ENCODE results near the gene SLC23A3.

Gene SLC23A3

GRCh38 chr2:219155054-219155644, 14.7 kb downstream of the SLC23A3 start:
- DNase-seq (ENCODE audit: insufficient read length, low spot score) (peak; percentile 49), FAIRE-seq (no peak)

GRCh38 chr2:219149667-219150066, 20.2 kb downstream of the SLC23A3 start:
- FAIRE-seq (no peak), DNase-seq (ENCODE audit: insufficient read length, low spot score) (no peak)

- FAIRE-seq (no peak), DNase-seq (ENCODE audit: insufficient read length, low spot score) (peak; percentile 36)
These were observed 27.5 kb downstream of the SLC23A3 start for GRCh38 chr2:219142329-219142728.

GRCh38 chr2:219140722-219141121, 29.1 kb downstream of the SLC23A3 start:
- FAIRE-seq (no peak), DNase-seq (ENCODE audit: insufficient read length, low spot score) (no peak)

- FAIRE-seq (no peak), DNase-seq (ENCODE audit: insufficient read length, low spot score) (no peak)
These were observed 35.9 kb downstream of the SLC23A3 start for GRCh38 chr2:219133976-219134375.

- FAIRE-seq (no peak), DNase-seq (ENCODE audit: insufficient read length, low spot score) (no peak)
These were observed 38.1 kb downstream of the SLC23A3 start for GRCh38 chr2:219131744-219132143.

GRCh38 chr2:219131327-219131726, 38.5 kb downstream of the SLC23A3 start:
- DNase-seq (ENCODE audit: insufficient read length, low spot score) = no peak
- no peak for FAIRE-seq

- no peak for FAIRE-seq
- no peak for DNase-seq (ENCODE audit: insufficient read length, low spot score)
These were observed 40.2 kb downstream of the SLC23A3 start for GRCh38 chr2:219129589-219129988.

- FAIRE-seq (no peak), DNase-seq (ENCODE audit: insufficient read length, low spot score) (no peak)
These were observed 41.4 kb downstream of the SLC23A3 start for GRCh38 chr2:219128396-219128795.

- DNase-seq (ENCODE audit: insufficient read length, low spot score) = no peak
- FAIRE-seq = no peak
These were observed 42.7 kb downstream of the SLC23A3 start for GRCh38 chr2:219127037-219127635.

GRCh38 chr2:219126555-219126954, 43.3 kb downstream of the SLC23A3 start:
- no peak for FAIRE-seq
- no peak for DNase-seq (ENCODE audit: insufficient read length, low spot score)

GRCh38 chr2:219125886-219126270, 44.0 kb downstream of the SLC23A3 start:
- FAIRE-seq = no peak

GRCh38 chr2:219125225-219125885, 44.5 kb downstream of the SLC23A3 start:
- FAIRE-seq = peak; percentile 51

More at GRCh38 chr2:219125886-219126270, 44.0 kb downstream of the SLC23A3 start:
- no peak for DNase-seq (ENCODE audit: insufficient read length, low spot score)

GRCh38 chr2:219124381-219125110, 45.3 kb downstream of the SLC23A3 start:
- no peak for DNase-seq (ENCODE audit: insufficient read length, low spot score)
- FAIRE-seq = no peak

More at GRCh38 chr2:219125225-219125885, 44.5 kb downstream of the SLC23A3 start:
- peak; percentile 50 for DNase-seq (ENCODE audit: insufficient read length, low spot score)

GRCh38 chr2:219123356-219124135, 46.3 kb downstream of the SLC23A3 start:
- DNase-seq (ENCODE audit: insufficient read length, low spot score) (no peak), FAIRE-seq (no peak)

- DNase-seq (ENCODE audit: insufficient read length, low spot score) (no peak), FAIRE-seq (no peak)
These were observed 47.4 kb downstream of the SLC23A3 start for GRCh38 chr2:219122202-219122980.

GRCh38 chr2:219120082-219120481, 49.7 kb downstream of the SLC23A3 start:
- FAIRE-seq (no peak), DNase-seq (ENCODE audit: insufficient read length, low spot score) (no peak)

- DNase-seq (ENCODE audit: insufficient read length, low spot score) (peak; percentile 48), FAIRE-seq (no peak)
These were observed 50.3 kb downstream of the SLC23A3 start for GRCh38 chr2:219119422-219120043.

- DNase-seq (ENCODE audit: insufficient read length, low spot score) = no peak
- FAIRE-seq = no peak
These were observed 51.3 kb downstream of the SLC23A3 start for GRCh38 chr2:219118504-219118903.
